CD14-positive monocyte (primary cell): ENCODE results near the gene ELL3. TPM values are rescaled to one million over a fixed set of nuclear protein-coding genes. Genes with fewer than 3 reads are reported as not detected.
"Not testable (repeated sequence)": the region's sequence is repeated elsewhere in the genome, so short reads cannot be mapped to it uniquely, and the experiment has no call there.

Experiments
- DNase-seq, 3 donors: peaks; one replicate each; pipeline ENCODE4 v3.0.0-alpha.2; 2011 to 2022
- H2AFZ ChIP-seq: 2 replicates; pipeline ENCODE4 v1.6.0; 2012; ENCODE audit warnings: mild to moderate bottlenecking, low read depth, low read length, inconsistent platforms; ENCODE audit not compliant: insufficient read depth, poor library complexity, severe bottlenecking
- H3K27ac ChIP-seq, 2 donors: 1 replicate in 1 of 2; 2 replicates in 1 of 2; pipeline ENCODE4 v1.5.1; 2012 to 2013; ENCODE audit warnings: low read length in 2 of 2, control low read depth in 1 of 2, inconsistent platforms in 1 of 2, low read depth in 1 of 2, mild to moderate bottlenecking in 1 of 2
- H3K27me3 ChIP-seq, 2 donors: one replicate each; pipeline versions ENCODE4 v1.6.0 to v1.6.1; 2011 to 2013; ENCODE audit warnings: low read length in 2 of 2; ENCODE audit not compliant: control insufficient read depth in 2 of 2, insufficient read depth in 2 of 2
- H3K36me3 ChIP-seq, 2 donors: replicated peaks in 1 of 2; 1 replicate in 1 of 2; 2 replicates in 1 of 2; pipeline versions ENCODE4 v1.5.1 to v1.6.1; 2012 to 2013; ENCODE audit warnings: low read length in 2 of 2, control low read depth in 1 of 2, inconsistent platforms in 1 of 2, mild to moderate bottlenecking in 1 of 2; ENCODE audit not compliant: insufficient read depth in 2 of 2, control insufficient read depth in 1 of 2
- H3K4me1 ChIP-seq, 2 donors: 1 replicate in 1 of 2; 2 replicates in 1 of 2; pipeline versions ENCODE4 v1.5.1 to v1.6.1; 2012 to 2013; ENCODE audit warnings: low read length in 2 of 2, control low read depth in 1 of 2, inconsistent platforms in 1 of 2, mild to moderate bottlenecking in 1 of 2, moderate library complexity in 1 of 2; ENCODE audit not compliant: insufficient read depth in 2 of 2, control insufficient read depth in 1 of 2
- H3K4me2 ChIP-seq: replicated peaks from 2 replicates; pipeline ENCODE3; 2012; ENCODE audit warnings: low read length, moderate library complexity, mild to moderate bottlenecking; ENCODE audit not compliant: poor library complexity, severe bottlenecking; ENCODE audit errors: extremely low read depth
- H3K4me3 ChIP-seq, 3 experiments: fragments of 200-600 bp in 1 of 3; sonication (generic) in 1 of 3; replicated peaks in 1 of 3; 1 replicate in 2 of 3; 2 replicates in 1 of 3; pipeline ENCODE4 v1.5.1; 2011 to 2013; ENCODE audit warnings: low read length in 3 of 3, mild to moderate bottlenecking in 3 of 3, control low read depth in 2 of 3, low read depth in 2 of 3, inconsistent platforms in 1 of 3, moderate library complexity in 1 of 3
- H3K79me2 ChIP-seq: 2 replicates; pipeline ENCODE4 v1.6.0; 2012; ENCODE audit warnings: mild to moderate bottlenecking, control low read depth, inconsistent platforms, low read length, moderate library complexity; ENCODE audit not compliant: insufficient read depth
- H3K9ac ChIP-seq: 2 replicates; pipeline ENCODE4 v1.6.0; 2017; ENCODE audit warnings: low read length, mild to moderate bottlenecking; ENCODE audit not compliant: insufficient read depth, poor library complexity, severe bottlenecking
- H3K9me3 ChIP-seq, 2 donors: replicated peaks in 1 of 2; 1 replicate in 1 of 2; 2 replicates in 1 of 2; pipeline versions ENCODE4 v1.5.1 to v1.6.1; 2012 to 2013; ENCODE audit warnings: low read length in 2 of 2, control low read depth in 1 of 2; ENCODE audit not compliant: control insufficient read depth in 1 of 2, insufficient read depth in 1 of 2
- H4K20me1 ChIP-seq: 2 replicates; pipeline ENCODE4 v1.6.0; 2012; ENCODE audit warnings: mild to moderate bottlenecking, low read length, control low read depth, moderate library complexity; ENCODE audit not compliant: insufficient read depth
- H3K27ac Mint-ChIP-seq, 7 donors: one replicate each; pipeline ENCODE4 v1.8.0; 2020; ENCODE audit warnings: mild to moderate bottlenecking in 7 of 7, mixed read lengths in 7 of 7, moderate library complexity in 6 of 7, inconsistent platforms in 2 of 7
- H3K27me3 Mint-ChIP-seq, 3 donors: one replicate each; pipeline ENCODE4 v1.8.0; 2021 to 2022; ENCODE audit warnings: low read depth in 3 of 3, mild to moderate bottlenecking in 3 of 3, mixed read lengths in 3 of 3, moderate library complexity in 3 of 3, inconsistent platforms in 1 of 3
- H3K36me3 Mint-ChIP-seq, 2 donors: one replicate each; pipeline ENCODE4 v1.8.0; 2020; ENCODE audit warnings: mixed read lengths in 2 of 2, inconsistent platforms in 1 of 2, mild to moderate bottlenecking in 1 of 2
- H3K4me1 Mint-ChIP-seq: one replicate; pipeline ENCODE4 v1.8.0; 2020; ENCODE audit warnings: mild to moderate bottlenecking, mixed read lengths
- H3K4me3 Mint-ChIP-seq, 2 donors: one replicate each; pipeline ENCODE4 v1.8.0; 2020; ENCODE audit warnings: mild to moderate bottlenecking in 2 of 2, mixed read lengths in 2 of 2, moderate library complexity in 1 of 2
- H3K9me3 Mint-ChIP-seq, 7 donors: one replicate each; pipeline ENCODE4 v1.8.0; 2020 to 2022; ENCODE audit warnings: mixed read lengths in 7 of 7, mild to moderate bottlenecking in 6 of 7, moderate library complexity in 6 of 7, inconsistent platforms in 2 of 7
- WGBS: methylation state at CpG from one replicate; pipeline ENCODE4 v1.1.5; 2013; ENCODE audit warnings: missing lambda C conversion rate; ENCODE audit not compliant: insufficient coverage; 5-methylcytosine and 5-hydroxymethylcytosine counted together
- intact Hi-C, 2 donors: fragments of 100-400 bp; cut with micrococcal nuclease; formaldehyde crosslinking; loops; one replicate each; pipeline versions ENCODE4 v1.15.0 to v1.15.1; 2023
- polyA plus RNA-seq, 3 donors: library from polyadenylated mRNA; depleted of rRNA in 1 of 3; unstranded in 2 of 3; stranded (reverse) in 1 of 3; fragments of 300-500 nt in 2 of 3; fragments of >200 nt in 1 of 3; fragmentation: Illumina TruSeq in 2 of 3; gene quantifications; 1 replicate in 2 of 3; 2 replicates in 1 of 3; pipeline ENCODE4 v1.2.3, GENCODE V29; 2012 to 2021
- small RNA-seq: library from RNA; depleted of rRNA; stranded (forward); fragments of <200 nt; gene quantifications from one replicate; pipeline ENCODE3, GENCODE V24; 2012; ENCODE audit warnings: low read depth; ENCODE audit not compliant: insufficient read length
- TF ChIP-seq, protein P1 (sequence below): fragments of 200-600 bp; IDR thresholded peaks from one replicate; pipeline ENCODE4 v1.8.0; 2022; ENCODE audit warnings: antibody characterized with exemption, mild to moderate bottlenecking

Gene ELL3
- polyA plus RNA-seq, 3 donors = 0.29 to 1.2 (median 0.60) TPM

DNA sequence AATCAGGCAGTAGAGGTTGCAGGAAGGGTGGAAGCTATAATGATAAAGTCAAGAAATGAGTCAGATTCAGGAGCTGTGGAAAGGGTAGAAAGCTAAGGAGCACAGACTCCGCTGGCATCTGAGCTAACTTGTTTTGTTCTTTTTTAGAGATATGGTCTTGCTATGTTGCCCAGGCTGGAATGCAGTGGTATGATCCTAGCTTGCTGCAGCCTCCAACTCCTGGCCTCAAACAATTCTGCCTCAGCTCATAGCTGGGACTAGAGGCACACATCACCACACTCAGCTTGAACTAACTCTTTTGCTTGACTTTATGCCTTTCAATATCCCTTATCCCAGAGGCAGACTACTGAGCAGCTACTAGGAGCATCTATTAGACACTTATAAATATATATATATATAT, 50.5 kb downstream of the ELL3 start:
- WGBS = 100% methylated on average over 1 of the region's 1 CpG
- H3K36me3 ChIP-seq, H3K27me3 ChIP-seq, DNase-seq, H3K4me1 Mint-ChIP-seq, H3K9me3 ChIP-seq, H4K20me1 ChIP-seq, H3K4me1 ChIP-seq, H3K9me3 Mint-ChIP-seq, H3K4me3 Mint-ChIP-seq, H3K36me3 Mint-ChIP-seq, H3K4me3 ChIP-seq, H3K79me2 ChIP-seq, H3K27ac ChIP-seq, H3K4me2 ChIP-seq, H3K27ac Mint-ChIP-seq, H2AFZ ChIP-seq, H3K9ac ChIP-seq, intact Hi-C loops: not testable (repeated sequence)
- H3K27me3 Mint-ChIP-seq = peaks cover 3 to 11% (median 4%) of the 10 kb centered on the region in 3 donors

DNA sequence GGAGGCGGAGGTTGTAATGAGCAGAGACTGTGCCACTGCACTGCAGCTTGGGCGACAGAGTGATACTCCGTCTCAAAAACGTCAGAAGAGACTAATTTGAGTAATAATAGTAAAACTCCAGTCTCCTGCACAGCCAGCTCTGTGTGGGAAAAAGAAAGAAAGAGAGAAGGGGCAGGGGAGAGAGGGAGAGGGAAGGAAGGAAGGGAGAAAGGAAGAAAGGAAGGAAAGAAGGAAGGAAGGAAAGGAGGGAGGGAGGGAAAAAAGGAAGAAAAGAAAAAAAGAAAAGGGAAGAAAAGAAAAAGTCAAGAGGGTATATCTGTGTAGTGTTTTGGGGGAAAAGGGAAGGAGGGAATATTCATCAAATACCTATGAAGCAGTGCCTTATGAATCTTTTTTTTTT, 53.6 kb downstream of the ELL3 start:
- no peak overlapping the region for H3K4me2 ChIP-seq
- WGBS = 100% methylated on average over 1 of the region's 4 CpGs

More for the DNA sequence above, 53.6 kb downstream of the ELL3 start:
- intact Hi-C loops = no loop called here
- H3K36me3 ChIP-seq = no peaks in the 10 kb centered on the region
- peaks cover 4 to 13% (median 6%) of the 10 kb centered on the region in 3 donors for H3K27me3 Mint-ChIP-seq
- no peaks in the 10 kb centered on the region for H4K20me1 ChIP-seq
- no peak overlapping the region for H3K27ac Mint-ChIP-seq
- no peaks in the 10 kb centered on the region for H3K9me3 ChIP-seq
- no peaks in the 10 kb centered on the region for H3K4me1 Mint-ChIP-seq
- DNase-seq = no peak
- H3K4me3 Mint-ChIP-seq = no peak overlapping the region
- H3K36me3 Mint-ChIP-seq = no peaks in the 10 kb centered on the region
- no peak overlapping the region for H3K9ac ChIP-seq
- H3K4me1 ChIP-seq = no peaks in the 10 kb centered on the region
- peaks cover 0 to 2% (median 0%) of the 10 kb centered on the region in 7 donors for H3K9me3 Mint-ChIP-seq
- H3K27me3 ChIP-seq = no peaks in the 10 kb centered on the region
- TF ChIP-seq, protein P1, sequence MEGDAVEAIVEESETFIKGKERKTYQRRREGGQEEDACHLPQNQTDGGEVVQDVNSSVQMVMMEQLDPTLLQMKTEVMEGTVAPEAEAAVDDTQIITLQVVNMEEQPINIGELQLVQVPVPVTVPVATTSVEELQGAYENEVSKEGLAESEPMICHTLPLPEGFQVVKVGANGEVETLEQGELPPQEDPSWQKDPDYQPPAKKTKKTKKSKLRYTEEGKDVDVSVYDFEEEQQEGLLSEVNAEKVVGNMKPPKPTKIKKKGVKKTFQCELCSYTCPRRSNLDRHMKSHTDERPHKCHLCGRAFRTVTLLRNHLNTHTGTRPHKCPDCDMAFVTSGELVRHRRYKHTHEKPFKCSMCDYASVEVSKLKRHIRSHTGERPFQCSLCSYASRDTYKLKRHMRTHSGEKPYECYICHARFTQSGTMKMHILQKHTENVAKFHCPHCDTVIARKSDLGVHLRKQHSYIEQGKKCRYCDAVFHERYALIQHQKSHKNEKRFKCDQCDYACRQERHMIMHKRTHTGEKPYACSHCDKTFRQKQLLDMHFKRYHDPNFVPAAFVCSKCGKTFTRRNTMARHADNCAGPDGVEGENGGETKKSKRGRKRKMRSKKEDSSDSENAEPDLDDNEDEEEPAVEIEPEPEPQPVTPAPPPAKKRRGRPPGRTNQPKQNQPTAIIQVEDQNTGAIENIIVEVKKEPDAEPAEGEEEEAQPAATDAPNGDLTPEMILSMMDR = no peak
- no peak overlapping the region for H3K27ac ChIP-seq
- H2AFZ ChIP-seq = no peak overlapping the region
- H3K4me3 ChIP-seq = no peak overlapping the region
- H3K79me2 ChIP-seq = no peaks in the 10 kb centered on the region

Small RNA genes within 50 kb of the gene (small RNA-seq; reads per million reads assigned to genes)
- gene MIR1282 = not detected
- gene RNU6-354P = not detected

Other genes with a start within 250 kb of the ELL3 start
- 10 to 100 TPM in 1 of 3 donors, 1 to 10 TPM in 1, under 1 TPM in 1; 0.95 to 19.9 (median 2.0) TPM for gene PPIP5K1, start 186.8 kb downstream of the ELL3 start, polyA plus RNA-seq
- not detected for gene CKMT1B, start 182.9 kb downstream of the ELL3 start, polyA plus RNA-seq
- under 1 TPM in 1 of 3 donors, not detected in 2; 0.37 TPM for gene STRC, start 158.2 kb downstream of the ELL3 start, polyA plus RNA-seq
- 1 to 10 TPM in 1 of 3 donors, not detected in 2; 2.5 TPM for gene CATSPER2, start 128.1 kb downstream of the ELL3 start, polyA plus RNA-seq
- not detected for gene CKMT1A, start 83.1 kb downstream of the ELL3 start, polyA plus RNA-seq
- gene PDIA3, start 30.5 kb downstream of the ELL3 start, polyA plus RNA-seq = 100 to 1,000 TPM; 101 to 305 (median 195) TPM
- 1,000 to 10,000 TPM; 1,511 to 3,135 (median 2,483) TPM for gene SERF2, start 15.4 kb upstream of the ELL3 start, polyA plus RNA-seq
- under 1 TPM; 0.09 to 0.70 (median 0.56) TPM for gene SERINC4, start 23.3 kb upstream of the ELL3 start, polyA plus RNA-seq
- gene HYPK, start 23.6 kb upstream of the ELL3 start, polyA plus RNA-seq = 10 to 100 TPM in 1 of 3 donors, 1 to 10 TPM in 2; 4.4 to 23.1 (median 5.3) TPM
- 1 to 10 TPM; 2.6 to 3.7 (median 3.7) TPM for gene MFAP1, start 47.7 kb upstream of the ELL3 start, polyA plus RNA-seq
- gene WDR76, start 50.0 kb upstream of the ELL3 start, polyA plus RNA-seq = under 1 TPM; 0.32 to 0.91 (median 0.40) TPM